OCI-LY7 (cell line): ENCODE data around the gene MED27.

Source experiments
- EZH2phosphoT487 ChIP-seq: fragments of 200-600 bp; sonication (generic); IDR thresholded peaks from 2 replicates; pipeline ENCODE4 v1.6.1; 2018; ENCODE audit warnings: low read depth, borderline replicate concordance, mild to moderate bottlenecking, mixed run types, antibody characterized with exemption, low read length, moderate library complexity, mixed read lengths
- TF ChIP-seq, protein P1 (sequence below): fragments of 200-600 bp; sonication (generic); conservative IDR thresholded peaks from 2 replicates; pipeline ENCODE4 v1.5.1; 2014; ENCODE audit warnings: mild to moderate bottlenecking, antibody characterized with exemption, low read length, moderate library complexity, mixed read lengths

- TF ChIP-seq, protein P1, sequence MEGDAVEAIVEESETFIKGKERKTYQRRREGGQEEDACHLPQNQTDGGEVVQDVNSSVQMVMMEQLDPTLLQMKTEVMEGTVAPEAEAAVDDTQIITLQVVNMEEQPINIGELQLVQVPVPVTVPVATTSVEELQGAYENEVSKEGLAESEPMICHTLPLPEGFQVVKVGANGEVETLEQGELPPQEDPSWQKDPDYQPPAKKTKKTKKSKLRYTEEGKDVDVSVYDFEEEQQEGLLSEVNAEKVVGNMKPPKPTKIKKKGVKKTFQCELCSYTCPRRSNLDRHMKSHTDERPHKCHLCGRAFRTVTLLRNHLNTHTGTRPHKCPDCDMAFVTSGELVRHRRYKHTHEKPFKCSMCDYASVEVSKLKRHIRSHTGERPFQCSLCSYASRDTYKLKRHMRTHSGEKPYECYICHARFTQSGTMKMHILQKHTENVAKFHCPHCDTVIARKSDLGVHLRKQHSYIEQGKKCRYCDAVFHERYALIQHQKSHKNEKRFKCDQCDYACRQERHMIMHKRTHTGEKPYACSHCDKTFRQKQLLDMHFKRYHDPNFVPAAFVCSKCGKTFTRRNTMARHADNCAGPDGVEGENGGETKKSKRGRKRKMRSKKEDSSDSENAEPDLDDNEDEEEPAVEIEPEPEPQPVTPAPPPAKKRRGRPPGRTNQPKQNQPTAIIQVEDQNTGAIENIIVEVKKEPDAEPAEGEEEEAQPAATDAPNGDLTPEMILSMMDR: no peak
- no peak for TF ChIP-seq EZH2phosphoT487
Observed at GRCh38 chr9:131879911-131880290, 199.8 kb downstream of the MED27 start.
